DND-41 (cell line): ENCODE data around the gene LY6G6C.

Experiments
- EZH2 ChIP-seq: IDR thresholded peaks from 3 replicates; pipeline ENCODE4 v1.6.1; 2012; ENCODE audit warnings: borderline replicate concordance, low read depth, mild to moderate bottlenecking, moderate library complexity, low read length, inconsistent platforms; ENCODE audit not compliant: severe bottlenecking
- TF ChIP-seq, protein P1 (sequence below): IDR thresholded peaks from 2 replicates; pipeline ENCODE4 v1.5.1; 2012; ENCODE audit warnings: borderline replicate concordance, low read length, moderate library complexity, mild to moderate bottlenecking; ENCODE audit not compliant: poor library complexity, severe bottlenecking; ENCODE audit errors: extremely low read depth

DNA sequence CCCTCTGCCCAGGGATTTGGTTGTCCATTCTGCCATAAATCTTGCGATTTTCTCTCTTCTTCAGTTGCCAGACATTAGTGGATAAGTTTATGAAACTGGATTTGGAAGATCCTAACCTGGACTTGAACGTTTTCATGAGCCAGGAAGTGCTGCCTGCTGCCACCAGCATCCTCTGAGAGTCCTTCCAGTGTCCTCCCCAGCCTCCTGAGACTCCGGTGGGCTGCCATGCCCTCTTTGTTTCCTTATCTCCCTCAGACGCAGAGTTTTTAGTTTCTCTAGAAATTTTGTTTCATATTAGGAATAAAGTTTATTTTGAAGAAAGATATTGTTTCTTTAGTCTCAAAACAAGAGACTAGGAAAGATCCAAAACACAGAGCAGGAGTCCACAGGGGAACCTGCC, 40.8 kb upstream of the LY6G6C start, which contains the start of gene SAPCD1:
- no peak for TF ChIP-seq EZH2
- TF ChIP-seq, protein P1, sequence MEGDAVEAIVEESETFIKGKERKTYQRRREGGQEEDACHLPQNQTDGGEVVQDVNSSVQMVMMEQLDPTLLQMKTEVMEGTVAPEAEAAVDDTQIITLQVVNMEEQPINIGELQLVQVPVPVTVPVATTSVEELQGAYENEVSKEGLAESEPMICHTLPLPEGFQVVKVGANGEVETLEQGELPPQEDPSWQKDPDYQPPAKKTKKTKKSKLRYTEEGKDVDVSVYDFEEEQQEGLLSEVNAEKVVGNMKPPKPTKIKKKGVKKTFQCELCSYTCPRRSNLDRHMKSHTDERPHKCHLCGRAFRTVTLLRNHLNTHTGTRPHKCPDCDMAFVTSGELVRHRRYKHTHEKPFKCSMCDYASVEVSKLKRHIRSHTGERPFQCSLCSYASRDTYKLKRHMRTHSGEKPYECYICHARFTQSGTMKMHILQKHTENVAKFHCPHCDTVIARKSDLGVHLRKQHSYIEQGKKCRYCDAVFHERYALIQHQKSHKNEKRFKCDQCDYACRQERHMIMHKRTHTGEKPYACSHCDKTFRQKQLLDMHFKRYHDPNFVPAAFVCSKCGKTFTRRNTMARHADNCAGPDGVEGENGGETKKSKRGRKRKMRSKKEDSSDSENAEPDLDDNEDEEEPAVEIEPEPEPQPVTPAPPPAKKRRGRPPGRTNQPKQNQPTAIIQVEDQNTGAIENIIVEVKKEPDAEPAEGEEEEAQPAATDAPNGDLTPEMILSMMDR, result no peak
